ENCODE results near the gene MTG2.

Gene MTG2

GRCh38 chr20:62222266-62222850 lies 39.5 kb downstream of the MTG2 start:
- no peak for DNase-seq (ENCODE audit: low read depth)

DNA sequence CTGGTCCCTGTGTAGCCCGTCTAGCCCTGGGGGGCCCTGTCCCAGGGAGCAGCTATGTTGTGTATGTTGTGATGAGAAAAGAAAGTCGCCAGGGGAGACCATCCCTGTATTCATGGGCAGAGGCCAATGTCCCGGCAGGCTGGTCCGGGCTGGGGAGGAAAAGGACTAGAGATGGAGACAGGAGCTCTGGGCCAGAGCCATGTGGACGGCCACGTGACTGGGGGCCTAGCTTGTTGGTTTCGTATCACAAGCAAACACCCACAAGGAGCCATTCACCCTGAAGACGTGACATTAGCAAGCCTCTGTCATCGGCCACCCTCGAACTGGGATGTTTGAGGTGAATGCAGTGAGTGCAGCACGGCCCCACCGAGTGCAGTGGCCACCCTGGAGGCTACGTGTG lies 40.1 kb downstream of the MTG2 start:
- DNase-seq (ENCODE audit: low read depth), result no peak

GRCh38 chr20:62223571-62223970 lies 40.7 kb downstream of the MTG2 start:
- no peak for DNase-seq (ENCODE audit: low read depth)

DNA sequence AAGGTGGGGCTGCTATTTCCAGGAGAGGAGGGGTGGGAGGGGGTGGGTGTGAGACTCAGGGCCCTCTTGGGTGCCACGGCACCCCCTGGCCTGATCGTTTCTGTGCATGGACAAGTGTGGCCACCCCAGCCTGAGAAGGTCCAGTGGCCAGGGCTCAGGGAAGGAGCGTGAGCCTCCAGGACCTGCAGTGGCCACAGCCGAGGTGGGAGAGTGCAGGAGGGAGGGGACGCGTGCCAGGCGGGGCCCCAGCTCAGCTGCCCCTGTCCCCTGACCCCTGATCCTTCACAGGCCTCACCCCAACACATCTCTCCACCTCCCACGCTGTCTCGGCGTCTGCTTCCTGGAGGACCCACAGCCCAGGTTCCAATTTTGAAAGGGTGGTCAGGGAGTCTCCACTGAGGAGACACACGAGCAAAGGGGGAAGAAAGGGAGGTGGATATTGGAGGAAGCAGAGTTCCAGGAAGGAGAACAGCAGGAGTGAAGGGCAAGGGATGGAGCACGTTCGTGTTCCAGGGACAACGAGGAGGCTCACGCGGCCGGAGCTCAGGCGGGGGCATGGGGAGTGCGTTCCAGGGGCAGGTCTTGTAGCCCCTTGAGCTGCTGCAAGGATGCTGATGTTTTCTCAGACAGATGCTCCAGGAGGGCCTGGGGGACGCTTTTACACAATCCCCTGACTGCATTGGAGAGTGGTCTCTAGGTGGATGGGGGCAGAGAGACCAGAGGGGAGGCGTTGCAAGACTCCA lies 41.5 kb downstream of the MTG2 start:
- no peak for DNase-seq (ENCODE audit: low read depth)

DNA sequence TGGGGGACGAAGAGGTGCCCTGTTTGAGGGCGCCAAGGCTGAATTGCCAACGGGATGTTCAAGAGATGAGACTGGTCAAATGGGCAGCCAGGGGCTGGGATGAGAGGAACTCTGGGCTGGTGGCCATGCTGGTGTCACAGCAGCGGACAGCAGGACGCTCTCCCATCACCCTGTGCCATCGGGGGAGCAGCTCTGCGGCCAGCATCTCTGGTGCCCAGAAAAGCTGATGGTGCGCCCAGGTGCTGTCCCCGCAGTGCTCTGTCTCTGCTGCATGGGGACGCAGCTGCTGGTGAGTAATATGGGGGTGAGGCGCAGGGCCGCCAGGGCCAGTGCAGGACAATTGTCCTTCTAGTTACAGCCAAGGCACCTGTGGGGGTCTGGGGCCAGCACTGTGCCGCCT lies 42.2 kb downstream of the MTG2 start:
- no peak for DNase-seq (ENCODE audit: low read depth)

- no peak for DNase-seq (ENCODE audit: low read depth)
These were observed 43.2 kb downstream of the MTG2 start for GRCh38 chr20:62225820-62226635.

DNA sequence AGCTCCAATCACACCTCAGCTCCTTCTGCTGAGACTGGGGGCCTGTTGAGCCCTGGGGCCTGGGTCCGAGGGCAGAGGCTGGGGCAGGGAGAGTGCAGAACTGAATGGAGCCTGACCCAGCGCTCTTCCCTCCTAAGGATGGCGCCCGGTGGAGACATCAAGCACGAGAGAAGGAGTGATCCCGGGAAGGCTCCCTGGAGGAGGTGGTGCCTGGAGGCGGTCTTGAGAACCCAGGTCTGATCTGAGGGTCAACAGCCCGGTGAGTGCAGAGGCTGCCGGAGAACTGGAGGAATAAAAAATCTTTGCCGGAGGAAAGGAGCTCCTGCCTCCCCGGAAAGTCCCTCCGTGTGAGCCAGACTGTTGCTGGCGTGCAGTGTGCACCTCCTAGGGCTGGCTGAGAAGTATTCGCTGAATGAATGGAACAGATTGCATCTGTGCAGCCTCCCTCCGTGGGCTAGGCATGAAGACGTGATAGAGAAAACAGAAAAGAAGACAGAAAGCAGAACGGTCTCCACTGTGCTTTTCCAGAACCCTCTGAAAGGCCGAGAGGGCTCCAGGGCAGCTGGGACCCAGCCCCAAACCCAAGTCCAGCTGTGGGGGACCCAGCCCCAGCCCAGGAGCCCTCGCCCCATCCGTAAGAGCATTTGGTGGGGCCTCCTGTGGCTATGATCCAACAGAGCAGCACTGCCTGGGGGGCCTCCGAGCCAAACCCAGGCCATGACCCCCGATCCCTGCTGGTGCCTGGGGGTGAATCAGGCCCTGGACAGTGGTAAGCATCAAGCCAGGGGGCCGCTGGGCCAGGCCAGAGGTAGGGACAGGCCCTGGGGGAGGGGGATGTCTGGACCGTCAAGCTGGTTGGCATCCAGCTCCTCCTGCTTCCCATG lies 44.1 kb downstream of the MTG2 start:
- no peak for DNase-seq (ENCODE audit: low read depth)

DNA sequence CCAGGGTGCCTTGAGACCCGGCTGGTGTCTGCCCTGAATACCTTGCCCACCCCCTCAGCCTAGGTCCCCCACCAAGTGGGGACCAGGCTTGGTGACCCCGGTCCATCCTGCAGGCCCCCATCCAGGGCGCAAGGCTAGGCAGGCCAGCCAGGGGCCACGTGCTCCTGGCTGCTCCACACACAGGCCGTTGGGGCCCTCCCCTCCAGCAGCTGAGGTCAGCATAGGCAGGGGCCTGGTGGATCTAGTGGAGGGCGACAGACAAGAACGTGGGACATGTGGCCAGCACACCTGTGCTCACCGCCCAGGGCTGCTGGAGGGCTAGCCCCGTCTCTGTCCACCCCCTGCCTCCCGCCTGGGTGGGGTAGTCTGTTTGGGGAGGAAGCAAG lies 44.8 kb downstream of the MTG2 start:
- DNase-seq (ENCODE audit: low read depth), result no peak

GRCh38 chr20:62227977-62228958 lies 45.4 kb downstream of the MTG2 start:
- no peak for DNase-seq (ENCODE audit: low read depth)

DNA sequence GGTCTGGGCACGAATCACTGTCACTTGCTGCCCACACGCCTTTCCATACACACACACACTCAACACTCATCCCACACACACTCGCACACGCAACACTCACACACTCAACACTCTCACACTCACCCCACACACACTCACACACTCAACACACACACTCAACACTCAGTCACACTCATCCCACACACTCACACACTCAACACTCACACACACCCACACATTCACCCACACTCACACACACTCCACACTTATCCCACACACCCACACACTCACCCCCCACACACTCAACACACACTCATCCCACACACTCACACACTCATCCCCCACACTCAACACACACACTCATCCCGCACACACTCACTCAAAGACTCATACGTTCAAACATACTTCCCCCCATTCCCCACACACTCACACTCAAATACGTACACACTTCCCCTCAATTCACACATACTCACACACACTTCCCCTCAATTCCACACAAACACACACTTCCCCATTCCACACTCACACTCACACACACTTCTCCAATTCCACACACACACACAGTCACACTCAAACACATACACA lies 46.2 kb downstream of the MTG2 start:
- no peak for DNase-seq (ENCODE audit: low read depth)

GRCh38 chr20:62229667-62230066 lies 46.8 kb downstream of the MTG2 start:
- DNase-seq (ENCODE audit: low read depth), result no peak

DNA sequence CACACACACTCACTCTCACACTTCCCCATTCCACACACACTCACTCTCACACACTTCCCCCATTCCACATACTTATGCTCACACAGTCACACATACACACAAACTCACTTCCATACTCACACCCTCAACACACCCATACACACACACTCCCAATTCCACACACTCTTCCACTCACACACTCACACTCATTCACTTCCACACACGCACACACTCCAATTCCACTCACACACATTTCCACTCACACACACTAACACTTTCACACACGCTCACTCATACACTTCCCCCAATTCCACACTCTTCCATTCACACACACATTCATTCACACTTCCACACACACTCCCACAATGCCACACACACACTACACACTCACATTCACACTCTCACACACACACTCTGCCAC lies 47.4 kb downstream of the MTG2 start:
- DNase-seq (ENCODE audit: low read depth), result no peak

DNA sequence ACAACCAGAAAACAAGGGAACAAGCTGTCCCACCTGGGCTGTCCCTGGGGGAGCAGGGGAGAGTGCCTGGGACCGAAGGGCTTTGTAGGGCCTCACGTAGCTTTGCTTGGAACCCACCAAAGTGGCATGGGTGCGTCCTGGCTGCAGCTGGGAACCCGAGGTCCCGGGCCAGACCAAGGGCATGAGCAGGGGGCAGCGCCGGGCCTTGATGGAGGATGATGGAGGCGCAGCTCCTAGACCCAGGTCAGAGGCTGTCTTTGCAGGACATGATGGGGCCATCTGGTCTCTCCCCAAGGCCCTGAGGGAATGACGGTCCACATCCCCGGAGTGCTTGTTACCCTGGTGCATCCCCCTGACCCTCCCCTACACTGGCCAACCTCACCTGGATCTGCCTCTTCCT lies 47.9 kb downstream of the MTG2 start:
- no peak for DNase-seq (ENCODE audit: low read depth)

DNA sequence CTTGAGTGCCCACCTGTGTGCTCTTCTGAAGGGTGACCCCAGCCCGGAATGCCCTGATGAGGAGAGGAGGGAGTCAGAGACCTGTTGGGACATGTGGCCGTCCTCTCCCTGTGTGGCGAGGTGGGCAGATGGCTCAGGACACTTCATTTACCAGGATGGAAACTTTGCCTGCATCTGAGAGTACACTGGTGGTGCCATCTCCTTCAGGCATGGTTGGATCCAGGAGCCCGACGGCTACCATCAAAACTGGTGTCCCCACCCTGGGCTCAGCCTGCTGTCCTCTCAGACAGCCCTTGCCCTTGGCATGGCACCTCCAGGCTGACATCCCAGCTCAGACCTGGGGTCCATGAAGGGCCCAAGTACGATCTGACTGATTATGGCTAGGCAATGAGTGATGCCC lies 48.5 kb downstream of the MTG2 start:
- DNase-seq (ENCODE audit: low read depth), result no peak

DNA sequence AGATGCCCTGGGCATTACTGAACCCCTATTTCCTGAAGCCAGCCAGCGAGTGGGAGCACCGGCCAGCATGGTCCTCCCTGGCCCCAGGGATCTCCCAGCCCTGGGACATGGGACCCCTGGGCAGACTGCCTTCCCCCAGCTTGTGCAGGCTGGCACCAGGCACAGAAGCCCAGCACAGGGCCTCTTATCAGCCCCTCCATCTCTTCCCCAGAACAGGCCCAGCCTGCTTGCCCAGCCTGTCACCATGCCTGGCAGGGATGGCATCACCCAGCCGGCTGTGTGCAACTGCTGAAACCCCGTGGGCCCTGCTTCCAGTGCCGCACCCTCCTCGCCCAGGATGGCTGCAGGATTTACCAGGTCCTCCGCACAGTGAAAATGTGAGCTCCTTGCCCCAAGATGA lies 49.4 kb downstream of the MTG2 start:
- no peak for DNase-seq (ENCODE audit: low read depth)

DNA sequence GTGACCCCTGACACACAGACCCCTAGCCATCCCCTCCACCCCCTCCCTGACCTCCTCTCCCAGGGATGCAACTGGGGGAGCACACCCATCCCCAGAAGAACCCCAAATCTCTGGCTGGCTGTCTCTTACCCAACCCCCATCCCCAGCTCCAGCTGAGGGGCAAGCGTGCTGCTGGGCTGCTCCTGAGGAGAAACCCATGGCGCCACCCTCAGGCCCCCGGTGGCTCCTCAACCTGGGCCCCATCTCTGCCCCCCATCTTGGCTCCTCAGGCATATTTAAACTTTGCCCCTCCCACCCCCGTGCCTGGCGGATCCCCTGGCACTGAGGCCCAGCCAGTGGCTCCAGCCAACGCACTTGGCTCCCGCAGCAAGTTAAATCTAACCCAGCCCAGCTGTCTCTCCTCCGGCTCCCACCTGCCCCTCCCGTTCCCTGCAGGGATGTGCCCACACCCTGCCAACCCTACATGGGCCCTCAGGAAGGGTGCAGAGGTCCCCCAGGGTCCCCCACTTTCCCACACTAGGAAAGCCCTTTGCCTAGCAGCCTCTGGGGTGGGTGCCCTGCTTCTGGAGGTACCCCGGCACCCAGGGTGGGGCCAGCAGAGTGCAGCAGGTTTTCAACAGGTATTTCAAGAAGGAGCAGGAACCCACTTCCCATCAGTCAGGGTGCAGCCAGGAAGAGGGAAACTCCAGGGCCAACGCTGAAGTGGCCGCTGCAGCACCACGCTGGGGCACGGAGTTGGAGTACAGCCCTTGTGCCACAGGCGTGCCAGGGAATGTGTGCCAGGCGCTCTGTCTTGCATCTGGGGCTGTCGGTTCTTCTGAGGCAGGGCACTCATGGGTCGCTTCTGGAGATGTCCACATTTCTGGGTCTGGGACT lies 50.2 kb downstream of the MTG2 start:
- DNase-seq (ENCODE audit: low read depth), result no peak

GRCh38 chr20:62233684-62234083 lies 50.9 kb downstream of the MTG2 start:
- no peak for DNase-seq (ENCODE audit: low read depth)

GRCh38 chr20:62234339-62234738 lies 51.5 kb downstream of the MTG2 start:
- DNase-seq (ENCODE audit: low read depth), result no peak

GRCh38 chr20:62235001-62235776 lies 52.4 kb downstream of the MTG2 start:
- DNase-seq (ENCODE audit: low read depth), result no peak
